HepG2 (cell line): ENCODE measurements around the gene SLC5A6. TPM values are rescaled to one million over a fixed set of nuclear protein-coding genes. Genes with fewer than 3 reads are reported as not detected.

Experiments used
- FOXO4 ChIP-seq: sonication (generic); formaldehyde crosslinking; conservative IDR thresholded peaks from 2 replicates; pipeline ENCODE4 v1.8.1; 2023; ENCODE audit warnings: missing genetic modification reagents
- ISX ChIP-seq: sonication (generic); formaldehyde crosslinking; conservative IDR thresholded peaks from 2 replicates; pipeline ENCODE4 v1.5.0; 2020; ENCODE audit warnings: missing genetic modification reagents
- MXD3 ChIP-seq: IDR thresholded peaks from 2 replicates; pipeline ENCODE4 v1.6.1; 2016; ENCODE audit warnings: mild to moderate bottlenecking, missing biosample characterization, missing genetic modification reagents
- NFE2L1 ChIP-seq: sonication (generic); formaldehyde crosslinking; IDR thresholded peaks from 2 replicates; pipeline ENCODE4 v1.4.0; 2020; ENCODE audit warnings: missing genetic modification reagents, mild to moderate bottlenecking, borderline replicate concordance
- NFYB ChIP-seq: sonication (generic); formaldehyde crosslinking; IDR thresholded peaks from 2 replicates; pipeline ENCODE4 v1.4.0; 2020; ENCODE audit warnings: missing genetic modification reagents
- POGZ ChIP-seq: sonication (generic); formaldehyde crosslinking; IDR thresholded peaks from 2 replicates; pipeline ENCODE4 v1.4.0; 2020; ENCODE audit warnings: mild to moderate bottlenecking, missing genetic modification reagents
- ZBTB38 ChIP-seq: sonication (generic); formaldehyde crosslinking; IDR thresholded peaks from 2 replicates; pipeline ENCODE4 v1.5.1; 2020; ENCODE audit warnings: mild to moderate bottlenecking, missing genetic modification reagents
- ZNF44 ChIP-seq: sonication (generic); formaldehyde crosslinking; IDR thresholded peaks from 2 replicates; pipeline ENCODE4 v1.5.1; 2020; ENCODE audit warnings: mild to moderate bottlenecking, missing genetic modification reagents
- ZNF574 ChIP-seq: sonication (generic); formaldehyde crosslinking; IDR thresholded peaks from 2 replicates; pipeline ENCODE4 v1.4.0; 2020; ENCODE audit warnings: missing genetic modification reagents
- ZNF724P ChIP-seq: sonication (generic); formaldehyde crosslinking; IDR thresholded peaks from 2 replicates; pipeline ENCODE4 v1.8.0; 2022; ENCODE audit warnings: missing genetic modification reagents, borderline replicate concordance
- ZSCAN22 ChIP-seq: sonication (generic); formaldehyde crosslinking; IDR thresholded peaks from 2 replicates; pipeline ENCODE4 v1.4.0; 2020; ENCODE audit warnings: mild to moderate bottlenecking, missing genetic modification reagents
- polyA plus RNA-seq, 8 experiments: library from polyadenylated mRNA; depleted of rRNA in 3 of 8; stranded (reverse) in 7 of 8; unstranded in 1 of 8; fragments of >200 nt; fragmentation: Illumina TruSeq in 4 of 8; extraction: Trizol in 4 of 8; gene quantifications; 2 replicates each; pipeline versions ENCODE4 v1.2.1 to v1.2.3, GENCODE V29; 2011 to 2016; ENCODE audit warnings: low read depth in 4 of 8, missing spikeins in 1 of 8, mixed read lengths in 1 of 8; ENCODE audit not compliant: insufficient read depth in 1 of 8
- total RNA-seq, 5 experiments: library from RNA; depleted of rRNA; stranded (reverse); fragments of >200 nt; fragmentation: Illumina TruSeq; extraction: Trizol; gene quantifications; 2 replicates each; pipeline ENCODE4 v1.2.3, GENCODE V29; 2016; ENCODE audit warnings: low read depth in 1 of 5
- TF ChIP-seq, protein P1 (sequence below): sonication (generic); formaldehyde crosslinking; conservative IDR thresholded peaks from 2 replicates; pipeline ENCODE4 v1.4.0; 2020; ENCODE audit warnings: missing genetic modification reagents
- TF ChIP-seq, protein P2 (sequence below): sonication (generic); formaldehyde crosslinking; IDR thresholded peaks from 2 replicates; pipeline ENCODE4 v1.5.0; 2020; ENCODE audit warnings: mild to moderate bottlenecking, missing genetic modification reagents, moderate library complexity

SLC5A6 gene
- total and polyA plus RNA-seq, 2 of the 13 experiments (the other 11 are each of a cell fraction or from before 2014, with no cell fraction given) = 135 to 417 TPM

DNA sequence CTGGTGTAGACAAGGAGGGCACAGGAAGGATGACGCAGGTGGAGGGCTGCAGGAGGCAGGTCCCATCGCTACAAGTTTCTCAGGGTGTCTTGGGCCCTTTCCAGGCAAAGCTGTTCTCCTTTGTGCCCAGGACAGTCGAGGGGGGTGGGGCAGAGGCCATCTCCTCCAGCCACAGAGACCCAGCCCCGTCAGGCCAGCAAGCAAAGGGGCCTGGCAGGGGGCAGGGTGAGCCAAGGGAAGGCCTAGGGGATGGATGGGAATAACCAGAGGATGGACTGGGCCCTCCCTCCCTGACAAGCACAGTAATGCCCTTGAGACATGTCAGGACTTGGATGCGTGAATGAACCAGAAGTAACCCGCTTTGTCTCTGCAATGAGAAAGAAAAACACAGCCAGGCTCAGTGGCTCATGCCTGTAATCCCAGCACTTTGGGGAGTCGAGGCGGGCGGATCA, 57.0 kb downstream of the SLC5A6 start (continued):
- TF ChIP-seq ZNF574 (CRISPR knock-in tag) (no peak), ZSCAN22 (no peak), ZBTB38 (peak; percentile 78), ZNF724P (CRISPR knock-in tag) (no peak), NFE2L1 (CRISPR knock-in tag) (0 out of 2 replicates have a peak, but pooled peaks have one; percentile 40), MXD3 (0 out of 2 replicates have a peak, but pooled peaks have one; percentile 7), NFYB (CRISPR knock-in tag) (no peak), ISX (CRISPR knock-in tag) (no peak), ZNF44 (CRISPR knock-in tag) (no peak), POGZ (no peak), FOXO4 (CRISPR knock-in tag) (no peak)
- TF ChIP-seq, protein P1, sequence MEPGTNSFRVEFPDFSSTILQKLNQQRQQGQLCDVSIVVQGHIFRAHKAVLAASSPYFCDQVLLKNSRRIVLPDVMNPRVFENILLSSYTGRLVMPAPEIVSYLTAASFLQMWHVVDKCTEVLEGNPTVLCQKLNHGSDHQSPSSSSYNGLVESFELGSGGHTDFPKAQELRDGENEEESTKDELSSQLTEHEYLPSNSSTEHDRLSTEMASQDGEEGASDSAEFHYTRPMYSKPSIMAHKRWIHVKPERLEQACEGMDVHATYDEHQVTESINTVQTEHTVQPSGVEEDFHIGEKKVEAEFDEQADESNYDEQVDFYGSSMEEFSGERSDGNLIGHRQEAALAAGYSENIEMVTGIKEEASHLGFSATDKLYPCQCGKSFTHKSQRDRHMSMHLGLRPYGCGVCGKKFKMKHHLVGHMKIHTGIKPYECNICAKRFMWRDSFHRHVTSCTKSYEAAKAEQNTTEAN (CRISPR knock-in tag) = no peak
- TF ChIP-seq, protein P2, sequence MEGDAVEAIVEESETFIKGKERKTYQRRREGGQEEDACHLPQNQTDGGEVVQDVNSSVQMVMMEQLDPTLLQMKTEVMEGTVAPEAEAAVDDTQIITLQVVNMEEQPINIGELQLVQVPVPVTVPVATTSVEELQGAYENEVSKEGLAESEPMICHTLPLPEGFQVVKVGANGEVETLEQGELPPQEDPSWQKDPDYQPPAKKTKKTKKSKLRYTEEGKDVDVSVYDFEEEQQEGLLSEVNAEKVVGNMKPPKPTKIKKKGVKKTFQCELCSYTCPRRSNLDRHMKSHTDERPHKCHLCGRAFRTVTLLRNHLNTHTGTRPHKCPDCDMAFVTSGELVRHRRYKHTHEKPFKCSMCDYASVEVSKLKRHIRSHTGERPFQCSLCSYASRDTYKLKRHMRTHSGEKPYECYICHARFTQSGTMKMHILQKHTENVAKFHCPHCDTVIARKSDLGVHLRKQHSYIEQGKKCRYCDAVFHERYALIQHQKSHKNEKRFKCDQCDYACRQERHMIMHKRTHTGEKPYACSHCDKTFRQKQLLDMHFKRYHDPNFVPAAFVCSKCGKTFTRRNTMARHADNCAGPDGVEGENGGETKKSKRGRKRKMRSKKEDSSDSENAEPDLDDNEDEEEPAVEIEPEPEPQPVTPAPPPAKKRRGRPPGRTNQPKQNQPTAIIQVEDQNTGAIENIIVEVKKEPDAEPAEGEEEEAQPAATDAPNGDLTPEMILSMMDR (CRISPR knock-in tag) = no peak
- TF ChIP-seq, all 625 proteins: peak for 12
